Stimulated activated CD4-positive, alpha-beta T cell treated with anti-CD3 and anti-CD28 coated beads, Interleukin-12 subunit alpha, Interleukin-12 subunit beta, amount 100 ng/mL, for 24 hours (primary cell): ENCODE data around the gene HMGB2.
A peak's percentile ranks its signal among the peaks of the same experiment; 100 is the strongest.

ENCODE experiments used
- DNase-seq, 2 experiments: peaks; one replicate each; pipeline ENCODE4 v3.0.0-alpha.2; 2020; ENCODE audit warnings: low read depth in 2 of 2

Gene HMGB2

DNA sequence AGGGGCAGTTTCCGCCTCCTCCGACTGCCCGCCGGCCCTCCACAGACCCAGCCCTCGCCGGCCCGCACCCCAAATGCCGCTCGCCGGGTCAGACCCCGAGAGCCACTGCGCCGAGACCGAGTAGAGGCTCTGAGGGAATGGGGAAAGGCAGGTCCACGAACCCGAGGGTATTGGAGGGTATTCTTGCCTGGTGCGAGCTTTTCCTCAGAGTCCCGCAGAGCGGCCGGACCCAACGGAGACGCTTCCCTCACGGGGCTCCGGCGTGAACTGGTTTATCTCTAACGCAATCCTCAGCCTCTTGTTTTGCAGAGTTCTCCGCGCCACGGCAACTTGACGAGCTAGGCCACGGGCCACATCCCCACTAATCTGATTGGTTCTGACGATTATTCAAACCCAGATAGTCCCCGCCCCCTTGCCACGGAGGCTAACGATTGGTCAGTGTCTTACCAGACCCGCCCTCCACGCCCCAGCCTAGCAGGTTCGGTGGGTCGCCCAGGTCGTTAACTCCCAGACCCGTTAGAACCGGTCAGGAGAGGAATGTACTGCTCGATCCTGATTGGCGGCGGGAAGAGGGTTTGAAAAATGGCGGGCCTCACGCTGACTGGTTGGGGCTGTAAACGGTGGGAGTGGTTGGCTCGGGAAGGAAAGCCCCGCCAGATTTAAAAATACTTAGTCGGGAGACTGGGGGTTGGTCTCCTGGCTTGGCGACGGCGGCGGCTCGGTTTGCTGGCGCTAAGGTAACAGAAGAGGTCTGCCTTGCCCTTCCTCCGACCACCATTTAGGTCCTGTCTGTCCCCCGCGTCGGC, at the start of gene HMGB2:
Gene HMGB2, minus strand, starts transcription at position 274 of the 806 bp plus-strand sequence. CDS start 709 bp downstream, outside the sequence.
- peak; percentile 98 to 100 for DNase-seq

DNA sequence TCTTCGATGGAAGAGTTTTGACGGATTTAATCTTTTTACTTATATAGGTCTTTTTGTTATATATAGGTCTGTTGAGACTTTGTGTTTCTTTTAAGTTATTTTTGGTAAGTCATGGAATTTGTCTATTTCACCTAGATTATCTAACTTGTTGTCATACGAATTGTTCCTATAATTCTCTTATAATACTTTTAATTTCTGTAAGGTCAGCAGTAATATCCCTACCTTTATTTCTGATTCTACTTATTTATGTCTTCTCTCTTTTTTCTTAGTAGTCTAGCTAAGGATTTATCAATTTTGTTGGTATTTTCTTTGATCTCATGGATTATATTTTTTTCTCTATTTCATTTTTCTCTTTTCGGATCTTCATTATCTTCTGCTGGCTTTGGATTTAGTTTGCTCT, 48.2 kb upstream of the HMGB2 start:
- no peak for DNase-seq

DNA sequence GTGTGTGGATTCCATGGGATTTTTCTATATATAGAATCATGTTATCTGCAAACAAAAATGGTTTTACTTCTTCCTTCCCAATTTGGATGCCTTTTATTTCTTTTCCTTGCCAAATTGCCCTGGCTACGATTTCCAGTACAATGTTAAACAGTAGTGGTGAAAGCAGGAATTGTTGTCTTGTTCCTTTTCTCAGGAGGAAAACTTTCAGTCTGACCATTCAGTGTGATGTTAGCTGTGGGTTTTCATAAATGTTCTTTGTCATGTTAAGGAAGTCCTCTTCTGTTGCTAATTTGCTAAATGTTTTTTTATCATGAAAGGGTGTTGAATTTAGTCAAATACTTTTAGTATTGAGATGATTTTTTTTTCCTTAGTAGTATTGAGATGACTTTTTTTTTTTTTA, 47.5 kb upstream of the HMGB2 start:
- no peak for DNase-seq

DNA sequence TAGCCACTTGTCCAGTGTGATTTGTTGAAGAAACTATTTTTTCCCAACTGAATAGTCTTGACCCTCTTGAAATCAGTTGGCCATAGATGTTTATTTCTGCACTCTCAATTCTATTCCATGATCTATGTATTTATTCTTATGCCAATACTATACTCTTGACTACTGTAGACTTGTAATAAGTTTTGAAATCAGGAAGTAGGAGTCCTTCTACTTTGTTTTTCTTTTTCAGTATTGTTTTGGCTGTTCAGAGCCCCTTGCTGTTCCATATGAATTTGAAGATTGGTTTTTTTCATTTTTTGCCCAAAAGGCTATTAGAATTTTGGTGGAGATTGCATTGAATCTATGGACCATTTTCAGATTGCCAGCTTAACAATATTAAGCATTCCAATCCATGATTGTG, 46.8 kb upstream of the HMGB2 start:
- DNase-seq = no peak

DNA sequence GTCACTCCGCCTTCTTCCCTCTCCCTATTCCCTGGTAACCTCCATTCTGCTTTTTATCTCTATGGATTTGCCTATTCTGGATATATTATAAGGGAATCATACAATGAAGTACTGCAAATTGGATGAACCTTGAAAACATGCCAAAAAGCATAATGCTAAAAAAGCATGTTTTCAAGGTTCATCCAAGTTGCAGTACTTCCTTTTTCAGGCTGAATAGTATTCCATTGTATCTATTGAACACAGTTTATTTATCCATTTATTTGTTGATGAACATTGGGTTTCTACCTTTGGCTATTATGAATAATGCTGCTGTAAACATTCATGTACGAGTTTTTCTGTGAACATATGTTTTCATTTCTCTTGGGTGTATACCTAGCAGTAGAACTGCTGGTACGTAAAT, 45.8 kb upstream of the HMGB2 start:
- DNase-seq = no peak

DNA sequence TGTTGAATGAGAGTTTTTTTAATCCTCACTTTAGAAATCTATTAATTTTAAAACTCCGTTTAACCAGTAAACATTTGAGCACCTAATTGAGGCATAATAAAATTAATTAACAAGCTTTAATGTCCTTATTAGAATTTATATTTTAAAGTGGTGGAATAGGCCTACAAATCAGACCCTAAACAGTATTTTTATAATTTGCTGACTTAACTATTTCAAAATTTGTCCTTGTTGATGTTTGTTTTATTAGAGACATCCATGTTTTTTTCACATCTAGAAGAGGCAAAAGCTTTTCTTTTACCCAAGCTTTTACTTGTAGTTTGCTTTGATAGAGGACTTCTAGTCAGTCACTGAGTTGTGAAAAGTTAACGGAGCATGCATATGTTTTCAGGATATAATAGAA, 40.4 kb upstream of the HMGB2 start:
- DNase-seq = no peak

DNA sequence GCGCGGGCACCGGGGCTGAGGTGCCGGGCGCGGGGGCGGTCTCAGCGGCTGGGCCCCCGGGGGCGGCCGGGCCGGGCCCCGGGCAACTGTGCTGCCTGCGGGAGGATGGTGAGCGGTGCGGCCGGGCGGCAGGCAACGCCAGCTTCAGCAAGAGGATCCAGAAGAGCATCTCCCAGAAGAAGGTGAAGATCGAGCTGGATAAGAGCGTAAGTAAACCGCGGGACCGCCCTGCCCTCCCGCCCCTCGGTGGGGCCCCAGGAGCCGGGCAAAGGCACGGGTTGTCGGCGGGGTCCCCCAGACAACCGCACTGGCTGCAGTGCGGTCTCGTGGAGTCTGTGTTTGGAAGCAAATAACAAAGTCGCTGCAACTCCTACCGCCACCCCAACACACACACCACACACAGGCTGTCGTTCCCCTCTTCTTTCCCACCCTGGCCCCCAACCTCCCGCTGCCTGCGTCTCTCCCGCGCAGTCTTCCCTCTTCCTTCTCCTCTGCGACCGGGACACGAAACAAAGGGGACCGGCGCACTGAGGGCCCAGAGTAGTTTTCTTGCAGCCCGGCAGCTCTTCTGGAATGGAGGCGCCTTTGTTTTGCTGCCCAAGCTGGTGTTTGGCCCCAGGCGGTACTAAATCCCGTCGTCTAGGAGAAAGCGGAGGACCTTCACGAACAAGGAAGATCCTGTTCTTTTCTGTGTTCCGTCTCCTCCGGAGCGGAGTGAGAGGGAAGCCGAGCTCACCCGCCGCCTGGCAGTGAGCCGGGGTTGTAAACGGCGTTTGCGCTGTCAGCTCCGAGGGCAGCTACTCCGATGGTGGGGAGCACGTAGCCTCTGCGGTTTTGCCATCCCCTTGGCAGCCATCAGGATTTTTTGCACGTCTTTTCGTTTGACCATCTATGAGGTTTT, 37.4 kb upstream of the HMGB2 start:
- DNase-seq = peak; percentile 2 to 24

DNA sequence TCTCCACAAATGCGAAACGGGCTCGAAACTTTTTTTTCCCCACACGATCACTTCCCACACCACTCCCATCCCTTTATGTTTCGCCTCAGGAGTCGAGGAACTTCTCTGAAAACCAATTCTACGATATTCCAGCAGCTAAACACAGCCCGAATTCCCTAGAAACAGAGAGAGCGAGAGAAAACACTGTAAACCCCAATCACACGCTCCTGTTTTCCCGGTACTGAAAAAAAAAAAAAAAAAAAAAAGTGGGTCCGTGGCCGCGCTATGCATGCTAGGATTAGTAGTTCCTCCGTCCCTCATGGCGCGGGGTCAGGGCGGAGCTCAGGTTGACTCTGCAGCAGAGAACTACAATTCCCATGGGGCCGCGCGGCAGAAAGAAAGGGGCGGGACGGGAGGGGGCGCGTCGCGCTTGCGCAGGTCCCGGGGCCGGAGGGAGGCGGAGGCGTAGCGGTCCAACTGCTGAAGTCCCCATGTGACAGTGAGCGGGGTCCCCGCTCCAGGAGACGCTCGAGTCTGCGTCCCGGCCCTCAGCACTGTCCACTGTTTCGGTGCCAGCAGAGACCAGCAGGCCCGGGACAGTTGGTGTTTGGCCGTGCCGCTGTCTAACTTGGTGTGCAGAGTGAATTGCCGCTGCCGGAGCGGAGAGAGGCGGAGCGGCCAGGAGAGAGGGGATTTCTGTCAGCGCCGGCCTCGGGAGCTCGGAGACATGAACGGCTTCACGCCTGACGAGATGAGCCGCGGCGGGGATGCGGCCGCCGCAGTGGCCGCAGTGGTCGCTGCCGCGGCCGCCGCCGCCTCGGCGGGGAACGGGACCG, 36.5 kb upstream of the HMGB2 start, which contains the start of gene SAP30:
Gene SAP30, plus strand, starts transcription at position 478 of the 815 bp plus-strand sequence. Its CDS starts 229 bp downstream, at position 707.
- DNase-seq = peak; percentile 93 to 94

DNA sequence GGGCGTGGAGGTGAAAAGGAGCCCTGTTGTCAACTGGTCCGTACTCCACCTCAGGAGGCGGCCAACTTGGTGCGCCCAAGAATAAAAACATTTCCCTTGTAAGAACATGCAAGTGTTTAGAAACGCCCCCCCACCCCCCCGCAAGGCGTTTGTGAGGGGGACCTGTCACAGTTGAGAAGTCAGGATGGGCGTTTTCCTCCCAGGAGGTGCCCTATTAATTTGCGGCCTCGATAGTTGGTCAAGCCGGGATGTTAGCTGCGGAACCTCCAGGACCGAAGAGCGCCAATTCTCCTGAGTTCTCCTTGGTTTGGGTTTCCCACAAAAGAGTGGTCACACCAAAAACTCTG, 35.9 kb upstream of the HMGB2 start:
- DNase-seq = peak; percentile 30 to 37

DNA sequence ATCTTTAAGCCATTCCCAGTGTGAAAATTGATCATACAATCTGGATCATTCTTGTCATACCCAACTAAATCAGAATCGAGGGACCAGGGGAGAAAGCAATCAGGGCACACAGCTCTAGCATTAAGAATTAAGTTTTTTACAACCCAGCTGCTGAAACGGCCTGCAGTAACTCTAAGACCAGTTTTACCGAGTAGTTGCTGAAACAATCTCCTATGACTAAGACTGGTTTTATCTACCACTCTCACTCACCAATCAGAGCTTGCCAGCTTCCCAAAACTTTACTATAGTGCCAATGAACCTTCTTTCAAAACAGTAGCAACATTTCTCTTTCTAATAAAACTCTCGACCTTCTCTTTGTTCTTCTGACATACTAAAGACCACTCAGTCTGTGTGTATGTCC, 33.8 kb upstream of the HMGB2 start:
- DNase-seq = no peak

DNA sequence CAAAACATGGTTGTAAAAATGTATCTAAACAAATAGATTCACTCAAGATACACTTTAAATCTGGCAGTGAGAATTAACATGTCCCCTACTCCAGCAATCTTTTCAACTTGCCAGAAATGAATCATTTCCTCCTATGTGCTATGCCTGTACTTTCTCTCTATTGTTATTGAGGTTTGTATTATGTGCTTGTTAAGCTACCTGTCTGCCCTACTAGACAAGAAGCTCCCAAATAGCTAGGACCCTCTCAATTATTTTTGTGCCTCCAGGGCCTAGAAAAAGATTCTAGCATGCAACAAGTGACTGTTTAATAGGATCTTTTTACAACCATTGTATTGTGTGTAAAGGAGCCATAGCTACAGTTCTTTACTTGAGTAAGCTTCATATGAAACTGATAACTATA, 33.1 kb upstream of the HMGB2 start:
- no peak for DNase-seq

DNA sequence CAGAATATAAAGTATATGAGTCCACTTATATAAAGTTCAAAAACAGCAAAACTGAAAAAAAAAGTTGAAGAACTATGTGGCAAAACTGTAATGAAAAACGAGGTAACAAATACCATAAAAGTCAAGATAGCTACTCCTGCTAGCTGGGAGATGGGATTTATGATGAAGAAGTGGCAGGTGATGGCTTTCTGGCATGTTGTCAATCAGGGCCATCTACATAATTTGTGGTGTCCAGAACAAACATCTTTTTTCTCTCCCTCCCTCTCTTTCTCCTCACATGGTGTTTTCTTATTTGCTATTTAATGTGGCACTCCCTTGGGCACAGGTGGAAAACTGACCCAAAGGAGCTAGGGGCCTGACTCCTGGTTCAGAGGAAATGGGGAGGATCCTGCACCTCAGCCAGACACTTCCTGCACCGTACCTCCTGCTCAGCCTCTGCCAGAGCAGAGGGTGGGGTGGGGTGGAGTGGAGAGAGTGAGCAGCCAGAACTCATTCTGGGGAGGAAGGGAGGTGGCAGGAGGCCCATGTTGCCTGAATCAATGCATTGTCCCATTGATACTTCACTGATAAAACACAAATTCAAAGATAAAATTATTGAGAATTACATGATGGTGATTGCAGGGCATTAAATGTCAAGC, 31.3 kb upstream of the HMGB2 start:
- no peak for DNase-seq

DNA sequence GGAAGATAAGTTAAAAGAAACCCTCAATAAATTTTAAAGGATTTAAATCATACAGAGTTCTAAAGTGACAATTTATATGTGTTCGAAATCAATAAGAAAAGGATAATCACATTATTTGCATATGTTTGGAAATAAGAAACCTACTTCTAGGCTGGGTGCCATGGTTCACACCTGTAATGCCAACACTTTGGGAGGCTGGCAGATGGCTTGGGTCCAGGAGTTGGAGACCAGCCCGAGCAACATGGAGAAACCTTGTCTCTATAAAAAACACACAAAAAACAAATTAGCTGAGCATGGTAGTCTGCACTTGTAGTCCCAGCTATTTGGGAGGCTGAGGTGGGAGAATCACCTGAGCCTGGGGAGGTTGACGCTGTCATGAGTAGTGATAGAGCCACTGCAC, 28.5 kb upstream of the HMGB2 start:
- no peak for DNase-seq

DNA sequence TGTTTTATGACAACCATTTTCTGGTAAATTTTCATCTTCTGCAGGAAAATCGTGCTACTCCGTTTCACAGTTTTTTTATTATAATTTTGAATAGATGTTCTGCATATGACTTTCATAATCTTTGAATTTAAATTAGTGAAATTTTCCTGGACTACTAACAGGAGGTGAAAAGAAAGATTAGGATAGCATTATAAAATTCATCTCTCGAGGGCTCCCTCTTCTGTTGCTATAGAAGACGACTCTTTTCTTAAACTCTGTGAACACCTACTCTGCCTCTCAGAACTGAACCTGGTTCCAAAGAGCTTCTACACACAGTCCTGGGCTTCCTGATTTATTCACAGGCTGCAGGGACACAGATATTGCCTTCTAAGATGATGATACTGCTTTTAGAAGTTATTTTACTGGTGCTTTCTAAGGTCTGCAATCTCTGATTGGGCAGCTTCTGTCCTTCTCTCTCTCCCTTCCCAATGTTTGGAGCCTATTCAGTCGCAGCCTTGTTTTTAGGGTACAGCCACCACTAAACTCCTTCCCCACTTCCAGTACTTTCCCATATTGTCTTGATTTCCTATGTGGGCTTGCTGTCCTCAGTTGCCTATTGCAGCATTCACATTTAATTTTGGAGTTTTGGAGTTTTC, 26.5 kb upstream of the HMGB2 start:
- no peak for DNase-seq

DNA sequence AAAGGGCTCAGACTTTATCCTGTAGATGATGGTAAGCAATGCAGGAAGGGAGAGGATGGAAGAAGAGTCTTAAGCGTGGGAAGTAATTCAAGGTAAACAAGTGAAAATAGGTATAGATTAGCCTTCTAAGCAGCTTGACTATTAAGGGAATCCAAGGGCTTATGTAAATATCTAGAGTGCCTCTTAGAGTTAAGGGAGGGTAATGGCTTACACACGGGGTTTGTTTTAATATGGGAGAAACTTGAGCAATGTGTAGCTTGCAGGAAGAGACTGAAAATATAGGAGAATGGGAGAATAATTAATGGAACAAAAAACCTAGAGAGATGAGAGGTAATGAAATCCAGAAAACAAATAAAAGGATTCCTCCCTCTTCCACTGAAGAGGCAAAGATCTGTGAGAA, 23.8 kb upstream of the HMGB2 start:
- no peak for DNase-seq

DNA sequence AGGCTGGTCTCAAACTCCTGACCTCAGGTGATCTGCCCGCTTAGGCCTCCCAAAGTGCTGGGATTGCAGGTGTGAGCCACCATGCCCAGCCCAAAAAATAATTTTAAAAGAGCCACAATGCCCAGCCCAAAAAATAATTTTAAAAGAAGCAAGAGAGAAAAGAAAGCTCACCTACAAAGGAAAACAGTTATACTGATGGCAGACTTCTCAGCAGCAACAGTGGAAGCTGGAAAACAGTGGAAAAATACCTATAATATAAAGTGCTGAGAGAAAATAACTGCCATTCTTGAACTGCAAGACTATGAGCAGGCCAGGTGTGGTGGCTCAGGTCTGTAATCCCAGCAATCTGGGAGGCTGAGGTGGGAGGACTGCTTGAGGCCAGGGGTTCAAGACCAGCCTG, 13.3 kb upstream of the HMGB2 start:
- no peak for DNase-seq

DNA sequence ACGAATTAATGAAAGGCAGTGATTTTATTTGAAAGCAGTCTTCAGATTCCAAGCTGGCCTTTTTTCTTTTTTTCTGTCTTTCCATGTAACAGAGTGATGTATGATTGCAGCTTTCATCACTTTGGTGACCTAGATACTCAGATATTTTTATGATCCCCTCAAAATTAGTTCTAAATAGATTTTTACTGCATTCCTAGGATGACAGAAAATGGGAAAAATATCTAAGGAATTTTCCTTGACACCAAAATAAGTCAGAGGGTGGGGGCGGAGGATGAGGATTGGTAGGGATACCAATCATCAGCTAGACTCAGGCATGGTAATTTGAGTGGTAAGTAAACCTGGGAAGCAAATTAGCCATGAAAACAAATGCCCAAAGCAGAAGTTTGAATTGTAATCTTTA, 11.9 kb upstream of the HMGB2 start:
- no peak for DNase-seq

DNA sequence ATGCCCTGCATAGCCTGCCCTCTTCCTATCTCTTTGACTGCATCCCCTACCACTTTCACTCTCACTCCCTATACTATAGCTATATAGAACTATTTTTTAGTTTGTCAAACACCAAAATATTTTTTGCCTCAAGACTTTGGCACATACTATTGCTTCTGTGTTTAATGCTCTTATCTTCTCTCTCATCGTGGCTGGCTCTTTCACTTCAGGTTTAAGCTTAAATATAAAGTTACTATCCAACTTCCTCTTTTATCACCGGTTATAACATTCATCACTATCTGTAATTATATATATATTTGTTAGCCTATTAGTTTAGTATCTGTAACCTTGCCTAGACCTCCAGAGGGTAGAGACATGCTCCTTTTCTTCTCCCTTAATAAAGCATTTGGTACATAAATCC, 11.5 kb upstream of the HMGB2 start:
- DNase-seq = no peak

DNA sequence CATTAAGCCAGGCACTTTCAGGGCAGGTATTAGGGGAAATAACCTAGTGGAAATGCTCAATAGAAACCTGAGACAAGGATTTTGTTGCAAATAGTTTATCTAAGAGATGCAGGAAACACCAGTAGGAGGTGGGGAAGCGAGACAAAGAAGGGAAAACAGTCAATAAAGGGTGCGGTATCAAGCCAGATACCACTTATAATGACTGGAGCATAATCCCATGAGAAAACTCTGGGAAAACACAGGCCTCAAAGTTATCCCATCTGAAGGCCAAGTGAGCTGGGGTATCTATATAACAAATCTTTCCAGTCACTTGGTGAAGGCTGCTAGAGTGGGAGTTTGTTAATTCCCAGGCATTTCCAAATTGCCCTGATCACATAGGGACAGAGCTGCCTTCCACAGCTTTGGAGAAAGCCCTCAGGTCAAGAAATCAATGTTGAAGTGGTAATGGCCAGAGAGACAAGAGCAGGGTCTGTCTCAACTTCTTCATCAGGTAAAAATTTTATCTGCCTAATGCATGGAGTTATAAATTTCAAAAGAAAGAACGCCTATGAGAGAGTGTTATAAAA, 9.8 kb upstream of the HMGB2 start:
- no peak for DNase-seq

DNA sequence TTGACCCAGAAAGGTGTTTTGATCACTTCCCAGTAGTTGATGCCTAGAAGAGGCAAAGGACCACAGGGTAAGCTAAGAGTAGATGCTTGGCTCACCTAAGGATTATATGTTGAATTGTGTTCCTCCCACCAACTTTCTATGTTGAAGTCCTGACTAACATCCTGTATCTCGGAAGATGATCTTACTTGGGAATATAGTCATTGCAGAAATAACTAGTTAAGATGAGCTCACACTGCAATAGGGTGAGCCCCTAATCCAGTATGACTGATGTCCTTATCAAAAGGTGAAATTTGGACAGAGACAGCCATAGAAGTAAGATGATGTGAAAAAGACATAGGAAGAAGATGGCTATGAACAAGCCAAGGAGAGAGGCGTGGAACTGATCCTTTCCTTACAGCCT, 3.3 kb upstream of the HMGB2 start:
- DNase-seq = no peak
